Left colon (tissue), 2 donors: Measurements from ENCODE around the gene B3GNT4. TPM values are rescaled to one million over a fixed set of nuclear protein-coding genes. Genes with fewer than 3 reads are reported as not detected.
"Not testable (repeated sequence)": the region's sequence is repeated elsewhere in the genome, so short reads cannot be mapped to it uniquely, and the experiment has no call there.

ENCODE experiments used
- ATAC-seq: fragments of 200-7000 bp; cut with Tn5 transposase; one replicate; pipeline ENCODE4 v1.9.1; 2020; ENCODE audit warnings: mild to moderate bottlenecking, moderate library complexity
- DNase-seq, 2 donors: peaks; one replicate each; pipeline ENCODE4 v3.0.0-alpha.2; 2020
- intact Hi-C, 2 donors: fragments of 100-400 bp; cut with DNase I in 1 of 2; cut with micrococcal nuclease in 1 of 2; formaldehyde crosslinking; loops; one replicate each; pipeline versions ENCODE4 v1.11.2 to v1.14.0; 2022; cut with DNase I, micrococcal nuclease
- long read RNA-seq: library from polyadenylated mRNA; unstranded; transcript quantifications from one replicate; pipeline ENCODE4 v2.0.0, GENCODE V29; 2021
- total RNA-seq, 2 donors: library from RNA; stranded (reverse); fragmentation: NEBNext Ultra II Directional; extraction: Animal tissue kit (Norgen Biotek cat#: 25700); gene quantifications; one replicate each; pipeline ENCODE4 v1.2.1, GENCODE V29; 2021
- donor health status: DM: no; HTN: no; CAD: no.
- donor health status: DM: yes; HTN: yes; CAD: no.

The B3GNT4 gene
- under 1 TPM; 0.43 to 0.98 TPM for total RNA-seq
- long read RNA-seq = 0 reads

GRCh38 chr12:122203301-122204166 lies at the start of gene B3GNT4:
Gene B3GNT4 (plus strand): TSS chr12:122203709. CDS start chr12:122204619, 910 bp downstream.
- DNase-seq (peak; percentile 77 to 81), ATAC-seq (peak; percentile 87)
- intact Hi-C loops = no loop called here

GRCh38 chr12:122155705-122156104 lies 47.8 kb upstream of the B3GNT4 start:
- ATAC-seq = no peak
- DNase-seq = no peak
- intact Hi-C loops = no loop called here

GRCh38 chr12:122158700-122159285 lies 44.7 kb upstream of the B3GNT4 start:
- intact Hi-C loops = no loop called here
- no peak for ATAC-seq
- no peak for DNase-seq

- no peak for ATAC-seq
- intact Hi-C loops = no loop called here
- no peak for DNase-seq
Observed at GRCh38 chr12:122159882-122160281, 43.6 kb upstream of the B3GNT4 start.

GRCh38 chr12:122160761-122161160 lies 42.7 kb upstream of the B3GNT4 start:
- no peak for DNase-seq
- ATAC-seq = no peak
- intact Hi-C loops = no loop called here

- DNase-seq = no peak
- intact Hi-C loops = no loop called here
- ATAC-seq = no peak
Observed at GRCh38 chr12:122161682-122162081, 41.8 kb upstream of the B3GNT4 start.

GRCh38 chr12:122162976-122163375 lies 40.5 kb upstream of the B3GNT4 start:
- ATAC-seq (no peak), DNase-seq (no peak)
- intact Hi-C loops = no loop called here

- no peak for ATAC-seq
- DNase-seq = no peak
- intact Hi-C loops = no loop called here
Observed at GRCh38 chr12:122166422-122167349, 36.8 kb upstream of the B3GNT4 start.

GRCh38 chr12:122167356-122167925 lies 36.1 kb upstream of the B3GNT4 start:
- ATAC-seq = no peak
- no peak for DNase-seq
- intact Hi-C loops = no loop called here

- DNase-seq = no peak
- ATAC-seq = no peak
- intact Hi-C loops = no loop called here
Observed at GRCh38 chr12:122168492-122168891, 35.0 kb upstream of the B3GNT4 start.

- ATAC-seq (no peak), DNase-seq (no peak)
- intact Hi-C loops = no loop called here
Observed at GRCh38 chr12:122171399-122171798, 32.1 kb upstream of the B3GNT4 start.

- DNase-seq (no peak), ATAC-seq (no peak)
- intact Hi-C loops = no loop called here
Observed at GRCh38 chr12:122172262-122172939, 31.1 kb upstream of the B3GNT4 start.

GRCh38 chr12:122174155-122174845 lies 29.2 kb upstream of the B3GNT4 start, which contains the start of gene IL31:
Gene IL31 (minus strand): TSS chr12:122174221. CDS start chr12:122174172, 49 bp downstream.
- DNase-seq (no peak), ATAC-seq (no peak)
- intact Hi-C loops = no loop called here

GRCh38 chr12:122176473-122176872 lies 27.0 kb upstream of the B3GNT4 start:
- DNase-seq, ATAC-seq, intact Hi-C loops: not testable (repeated sequence)

GRCh38 chr12:122182887-122183587 lies 20.5 kb upstream of the B3GNT4 start, which contains the start of gene LRRC43:
Gene LRRC43 (plus strand): TSS chr12:122183123. CDS start chr12:122183145, 22 bp downstream.
- ATAC-seq (peak; percentile 90), DNase-seq (peak in 1 of 2 donors; percentile 55)
- intact Hi-C loops = no loop called here

GRCh38 chr12:122183588-122183940 lies 19.9 kb upstream of the B3GNT4 start:
- intact Hi-C loops = no loop called here
- peak; percentile 19 for ATAC-seq
- DNase-seq = no peak

- DNase-seq (no peak), ATAC-seq (no peak)
- intact Hi-C loops = no loop called here
Observed at GRCh38 chr12:122184517-122184916, 19.0 kb upstream of the B3GNT4 start.
